ENCODE data around the gene FOXP2. TPM values are rescaled to one million over a fixed set of nuclear protein-coding genes. Genes with fewer than 3 reads are reported as not detected.

Gene FOXP2
- total RNA-seq, result 0.26 and 0.46 TPM in 2 replicates

DNA sequence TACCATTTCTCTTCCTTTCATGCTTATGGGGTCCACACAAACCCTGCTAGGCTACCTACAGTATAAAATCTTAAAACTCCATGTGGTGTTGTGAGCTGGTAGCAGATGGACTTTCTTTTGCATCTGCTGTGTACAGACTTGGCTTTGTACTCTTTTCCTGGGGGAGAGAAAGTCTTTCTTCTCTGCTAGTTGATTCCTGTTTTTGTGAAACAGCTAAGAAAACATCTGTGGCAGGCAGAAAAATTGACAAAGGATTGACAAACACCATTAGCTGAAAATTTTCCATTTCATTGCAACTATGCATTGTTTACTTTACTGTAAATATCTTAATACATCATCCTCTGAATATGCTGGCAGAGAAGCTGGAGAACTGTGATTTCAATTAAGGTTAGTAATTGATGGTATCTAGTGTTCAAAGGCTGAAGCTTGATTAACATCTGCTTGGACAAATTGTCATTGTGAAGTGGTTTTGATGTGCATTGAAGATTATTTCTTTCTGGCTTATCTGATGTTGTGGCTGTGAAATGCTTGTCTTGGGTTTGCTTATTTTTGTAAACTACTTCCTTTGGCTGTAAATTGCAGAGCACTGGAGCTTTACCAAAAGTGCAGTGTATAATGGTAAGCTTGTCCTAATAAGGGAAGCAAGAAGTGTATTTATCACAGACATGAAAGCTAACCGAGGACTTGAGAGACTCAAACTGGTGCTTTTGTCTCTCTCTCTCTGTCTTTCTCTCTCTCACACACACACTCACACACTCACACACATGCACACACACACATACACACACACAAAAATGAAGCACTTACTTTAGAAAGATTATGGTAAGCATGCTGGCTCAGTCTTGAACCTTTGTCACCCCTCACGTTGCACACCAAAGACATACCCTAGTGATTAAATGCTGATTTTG, at the start of gene FOXP2:
FOXP2 (plus strand) TSS at position 660 of the 908 bp plus-strand sequence. CDS start 11,697 bp downstream, outside the sequence.

